HG03565 (cell line): ENCODE measurements around the gene ALOX5AP.
"Not testable (repeated sequence)": the region's sequence is repeated elsewhere in the genome, so short reads cannot be mapped to it uniquely, and the experiment has no call there.

Source experiments
- ATAC-seq: cut with Tn5 transposase; IDR thresholded peaks from one replicate; pipeline ENCODE4 v1.9.1; 2021; ENCODE audit warnings: mild to moderate bottlenecking, moderate library complexity; ENCODE audit not compliant: unreplicated experiment

The ALOX5AP gene

GRCh38 chr13:30737511-30738337 lies 2.4 kb downstream of the ALOX5AP start:
- ATAC-seq, result no peak

GRCh38 chr13:30738526-30739236 lies 3.3 kb downstream of the ALOX5AP start:
- ATAC-seq, result no peak

- ATAC-seq, result no peak
Measured at GRCh38 chr13:30739237-30739528, 3.8 kb downstream of the ALOX5AP start.

GRCh38 chr13:30739761-30740642 lies 4.7 kb downstream of the ALOX5AP start:
- peak; percentile 35 for ATAC-seq

- no peak for ATAC-seq
Measured at GRCh38 chr13:30742901-30743300, 7.6 kb downstream of the ALOX5AP start.

GRCh38 chr13:30743319-30744055 lies 8.1 kb downstream of the ALOX5AP start:
- ATAC-seq, result no peak

- ATAC-seq, result peak; percentile 90
Measured at GRCh38 chr13:30744056-30744680, 8.8 kb downstream of the ALOX5AP start.

GRCh38 chr13:30744681-30745077 lies 9.3 kb downstream of the ALOX5AP start:
- ATAC-seq, result no peak

GRCh38 chr13:30745906-30746686 lies 10.8 kb downstream of the ALOX5AP start:
- no peak for ATAC-seq

GRCh38 chr13:30746791-30747190 lies 11.4 kb downstream of the ALOX5AP start:
- ATAC-seq, result no peak

GRCh38 chr13:30747845-30748244 lies 12.5 kb downstream of the ALOX5AP start:
- ATAC-seq, result not testable (repeated sequence)

- ATAC-seq, result no peak
Measured at GRCh38 chr13:30748717-30749116, 13.4 kb downstream of the ALOX5AP start.

- ATAC-seq, result no peak
Measured at GRCh38 chr13:30750036-30750435, 14.7 kb downstream of the ALOX5AP start.

- ATAC-seq, result no peak
Measured at GRCh38 chr13:30751183-30751933, 16.0 kb downstream of the ALOX5AP start.

GRCh38 chr13:30752201-30752797 lies 17.0 kb downstream of the ALOX5AP start:
- no peak for ATAC-seq

- ATAC-seq, result no peak
Measured at GRCh38 chr13:30753030-30753616, 17.8 kb downstream of the ALOX5AP start.

- ATAC-seq, result no peak
Measured at GRCh38 chr13:30755678-30756077, 20.3 kb downstream of the ALOX5AP start.
